Measurements from ENCODE around the gene RPL10A.

Gene RPL10A

GRCh38 chr6:35449287-35449881 is 18.8 kb upstream of the RPL10A start:
- peak; percentile 72 for DNase-seq

GRCh38 chr6:35451354-35452182 is 16.6 kb upstream of the RPL10A start:
- no peak for DNase-seq

GRCh38 chr6:35452183-35453090 is 15.8 kb upstream of the RPL10A start, which contains the start of gene FANCE:
TSS of gene FANCE (plus strand) at chr6:35452338. CDS start at chr6:35452546, 208 bp downstream.
- peak; percentile 83 for DNase-seq

- DNase-seq: no peak
These were observed 15.0 kb upstream of the RPL10A start for GRCh38 chr6:35453236-35453635.

GRCh38 chr6:35454391-35455110 is 13.7 kb upstream of the RPL10A start:
- no peak for DNase-seq

GRCh38 chr6:35457907-35458306 is 10.3 kb upstream of the RPL10A start:
- no peak for DNase-seq

GRCh38 chr6:35461270-35461669 is 6.9 kb upstream of the RPL10A start:
- no peak for DNase-seq

- DNase-seq: no peak
These were observed 4.9 kb upstream of the RPL10A start for GRCh38 chr6:35463292-35463691.

- no peak for DNase-seq
These were observed 2.6 kb upstream of the RPL10A start for GRCh38 chr6:35465646-35466045.

- DNase-seq: no peak
These were observed 964 bp downstream of the RPL10A start for GRCh38 chr6:35468980-35469750.

- DNase-seq: no peak
These were observed 1.8 kb downstream of the RPL10A start for GRCh38 chr6:35469751-35470662.

GRCh38 chr6:35470663-35471120 is 2.5 kb downstream of the RPL10A start:
- DNase-seq: no peak

GRCh38 chr6:35471836-35472345 is 3.7 kb downstream of the RPL10A start:
- no peak for DNase-seq

- DNase-seq: no peak
These were observed 5.1 kb downstream of the RPL10A start for GRCh38 chr6:35473075-35473849.

- DNase-seq: no peak
These were observed 5.6 kb downstream of the RPL10A start for GRCh38 chr6:35473850-35474130.

- no peak for DNase-seq
These were observed 6.1 kb downstream of the RPL10A start for GRCh38 chr6:35474131-35474941.

GRCh38 chr6:35474942-35475570 is 6.9 kb downstream of the RPL10A start:
- DNase-seq: no peak

GRCh38 chr6:35475573-35475972 is 7.4 kb downstream of the RPL10A start:
- DNase-seq: no peak
